Adipocyte (in vitro differentiated cells): ENCODE measurements around the gene F12.
"Not testable (repeated sequence)": the region's sequence is repeated elsewhere in the genome, so short reads cannot be mapped to it uniquely, and the experiment has no call there.

ENCODE experiments used
- DNase-seq: peaks from one replicate; pipeline ENCODE4 v3.0.0-alpha.2; 2015; ENCODE audit warnings: low read depth
- H3K27me3 ChIP-seq: replicated peaks from 2 replicates; pipeline ENCODE4 v1.7.0; 2013; ENCODE audit warnings: mild to moderate bottlenecking, low read length, moderate library complexity; ENCODE audit not compliant: control insufficient read depth, insufficient read depth
- H3K36me3 ChIP-seq: 2 replicates; pipeline ENCODE4 v1.7.0; 2013; ENCODE audit warnings: low read length, mild to moderate bottlenecking, moderate library complexity; ENCODE audit not compliant: control insufficient read depth, insufficient read depth, severe bottlenecking
- H3K4me1 ChIP-seq: 2 replicates; pipeline ENCODE4 v1.7.0; 2013; ENCODE audit warnings: mild to moderate bottlenecking, low read length, moderate library complexity; ENCODE audit not compliant: control insufficient read depth, insufficient read depth
- H3K4me3 ChIP-seq: 2 replicates; pipeline ENCODE4 v1.7.0; 2013; ENCODE audit warnings: mild to moderate bottlenecking, low read length, moderate library complexity
- H3K9ac ChIP-seq: 2 replicates; pipeline ENCODE4 v1.7.0; 2013; ENCODE audit warnings: mild to moderate bottlenecking, low read length, moderate library complexity
- H3K9me3 ChIP-seq: 2 replicates; pipeline ENCODE4 v1.7.0; 2013; ENCODE audit warnings: mild to moderate bottlenecking, low read length, moderate library complexity; ENCODE audit not compliant: control insufficient read depth

The F12 gene

DNA sequence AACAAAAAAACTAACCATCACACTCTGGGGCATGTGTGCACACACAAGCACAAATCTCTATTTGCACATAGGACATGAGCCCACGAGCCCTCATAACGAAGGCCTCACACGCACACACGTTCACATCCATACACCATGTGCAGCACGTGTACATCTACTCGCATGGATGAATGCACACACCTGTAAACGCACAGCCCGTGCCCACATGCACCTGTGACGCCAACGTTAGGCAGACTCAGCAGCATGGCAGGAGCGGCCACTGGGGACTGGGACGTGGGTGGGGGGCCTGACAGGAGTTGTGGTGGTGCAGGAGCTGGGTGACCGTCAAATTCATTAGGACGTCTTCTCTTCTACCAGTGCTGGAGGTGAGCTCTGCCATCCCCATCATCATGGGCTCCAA lies 22.0 kb downstream of the F12 start:
- Histone ChIP-seq H3K27me3 (peaks cover 36% of the 10 kb centered on the region), H3K9me3 (no peaks in the 10 kb centered on the region), H3K4me1 (peaks cover 8% of the 10 kb centered on the region), H3K9ac (no peak overlapping the region), H3K4me3 (no peak overlapping the region), H3K36me3 (no peaks in the 10 kb centered on the region)
- DNase-seq: no peak

DNA sequence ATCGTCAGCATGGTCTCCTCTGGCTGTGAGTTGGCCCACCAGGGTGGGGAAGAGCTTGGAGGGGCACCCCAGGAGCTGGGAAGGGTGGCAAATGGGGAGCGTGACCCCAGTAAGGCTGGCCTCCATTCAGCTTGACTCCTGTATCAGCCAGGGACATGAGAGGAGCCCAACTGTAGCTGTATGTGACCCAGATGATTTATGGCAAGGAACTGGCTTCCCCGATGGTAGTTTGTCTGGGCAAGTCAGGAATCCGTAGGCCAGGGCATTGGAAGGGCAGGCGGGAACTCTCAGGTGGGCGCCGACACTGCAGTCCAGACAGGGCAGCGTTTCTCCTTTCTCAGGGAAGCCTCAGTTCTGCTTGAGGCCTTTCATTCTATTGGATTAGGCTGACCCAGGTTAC lies 22.8 kb downstream of the F12 start:
- Histone ChIP-seq H3K27me3 (peaks cover 41% of the 10 kb centered on the region), H3K4me3 (no peak overlapping the region), H3K9ac (no peak overlapping the region), H3K4me1 (peaks cover 8% of the 10 kb centered on the region), H3K36me3 (no peaks in the 10 kb centered on the region), H3K9me3 (no peaks in the 10 kb centered on the region)
- no peak for DNase-seq

DNA sequence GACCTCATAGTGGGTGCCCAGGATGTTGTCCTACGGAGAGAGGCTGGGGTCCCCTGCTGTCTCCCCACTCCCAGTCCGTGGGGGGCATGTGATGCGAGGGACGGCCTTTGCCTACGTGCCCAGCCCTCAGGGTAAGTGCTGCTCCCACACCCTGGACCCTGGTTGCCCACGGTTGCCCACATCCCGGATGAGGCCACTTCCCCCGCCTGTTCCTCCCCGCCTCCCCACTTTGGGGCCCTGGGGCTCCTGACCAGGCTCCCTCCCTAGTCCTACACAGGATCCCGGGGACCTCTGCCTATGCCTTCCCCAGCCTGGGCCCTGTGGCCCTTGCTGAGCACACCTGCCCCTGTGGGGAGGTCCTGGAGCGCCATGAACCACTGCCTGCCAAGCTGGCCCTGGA lies 23.6 kb downstream of the F12 start:
- H3K27me3 ChIP-seq: peaks cover 48% of the 10 kb centered on the region
- H3K9me3 ChIP-seq: no peaks in the 10 kb centered on the region
- H3K9ac ChIP-seq: no peak overlapping the region
- no peaks in the 10 kb centered on the region for H3K36me3 ChIP-seq
- peaks cover 8% of the 10 kb centered on the region for H3K4me1 ChIP-seq
- no peak for DNase-seq
- H3K4me3 ChIP-seq: no peak overlapping the region

GRCh38 chr5:177384134-177384533 lies 25.2 kb downstream of the F12 start, which contains the start of gene SLC34A1:
TSS of gene SLC34A1 (plus strand) at chr5:177384434. CDS start at chr5:177385742, 1,308 bp downstream.
- H3K9me3 ChIP-seq: no peaks in the 10 kb centered on the region
- H3K4me1 ChIP-seq: no peaks in the 10 kb centered on the region
- H3K9ac ChIP-seq: no peak within 1 kb of the TSS
- no peaks in the 10 kb centered on the region for H3K36me3 ChIP-seq
- DNase-seq: no peak
- H3K4me3 ChIP-seq: no peak within 1 kb of the TSS
- peaks cover 48% of the 10 kb centered on the region for H3K27me3 ChIP-seq

- Histone ChIP-seq H3K27me3 (peaks cover 48% of the 10 kb centered on the region), H3K4me3 (no peak overlapping the region), H3K9me3 (no peaks in the 10 kb centered on the region), H3K36me3 (no peaks in the 10 kb centered on the region), H3K9ac (no peak overlapping the region), H3K4me1 (no peaks in the 10 kb centered on the region)
- DNase-seq: no peak
These were observed 26.2 kb downstream of the F12 start for GRCh38 chr5:177383181-177383580.

- Histone ChIP-seq H3K9ac (no peak overlapping the region), H3K4me3 (no peak overlapping the region), H3K36me3 (no peaks in the 10 kb centered on the region), H3K9me3 (no peaks in the 10 kb centered on the region), H3K4me1 (no peaks in the 10 kb centered on the region), H3K27me3 (peaks cover 48% of the 10 kb centered on the region)
- no peak for DNase-seq
These were observed 26.8 kb downstream of the F12 start for GRCh38 chr5:177382423-177383029.

GRCh38 chr5:177380805-177381126 lies 28.6 kb downstream of the F12 start:
- peaks cover 40% of the 10 kb centered on the region for H3K27me3 ChIP-seq
- H3K4me3 ChIP-seq: no peak overlapping the region
- DNase-seq: no peak
- H3K9ac ChIP-seq: no peak overlapping the region
- H3K36me3 ChIP-seq: no peaks in the 10 kb centered on the region
- H3K4me1 ChIP-seq: no peaks in the 10 kb centered on the region
- no peaks in the 10 kb centered on the region for H3K9me3 ChIP-seq

DNA sequence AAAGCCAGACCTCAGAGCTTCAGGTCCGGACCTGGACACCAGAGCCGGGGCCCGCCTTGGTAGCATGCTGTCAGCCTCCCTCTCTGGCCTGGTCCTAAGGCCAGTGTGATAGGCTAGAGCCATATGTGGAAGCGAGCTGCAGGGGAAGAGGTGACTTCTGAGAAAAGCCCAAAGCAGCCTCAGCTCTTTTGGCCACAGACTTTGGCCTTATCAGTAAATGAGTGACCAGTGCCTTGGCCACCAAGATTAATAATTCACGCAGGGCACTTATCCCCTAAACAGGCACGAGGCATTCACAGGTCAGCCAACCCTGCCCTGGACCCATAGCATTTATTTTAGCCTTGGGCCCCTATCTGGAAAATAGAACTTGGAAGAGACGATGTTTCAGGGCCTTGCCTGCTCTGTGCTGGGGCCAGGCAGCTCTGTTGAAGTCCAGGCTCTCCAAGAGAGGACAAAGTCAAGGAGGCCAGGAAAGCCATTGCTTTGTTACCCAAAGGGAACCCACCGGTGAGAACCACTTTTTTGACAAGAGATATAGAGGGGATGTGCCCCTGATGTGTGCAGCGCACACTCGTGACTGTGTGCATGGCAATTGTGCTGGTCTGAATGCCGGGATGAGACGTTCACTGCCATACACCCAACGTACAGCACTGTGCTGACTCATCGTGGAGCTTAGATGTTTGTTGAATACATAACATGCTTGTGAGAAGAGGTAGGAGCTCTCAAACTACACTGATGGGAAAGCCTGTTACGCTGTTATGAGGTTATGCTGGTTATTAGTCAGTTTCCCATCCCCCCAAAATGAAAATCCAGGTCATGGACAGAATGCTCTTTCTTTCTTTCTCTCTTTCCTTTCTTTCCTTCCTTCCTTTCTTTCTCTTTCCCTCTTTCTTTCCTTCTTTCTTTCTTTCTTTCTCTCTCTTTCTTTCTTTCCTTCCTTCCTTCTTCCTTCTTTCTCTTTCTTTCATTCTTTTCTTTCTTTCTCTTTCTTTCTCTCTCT lies 30.2 kb downstream of the F12 start:
- Histone ChIP-seq H3K27me3 (peaks cover 29% of the 10 kb centered on the region), H3K4me1 (no peaks in the 10 kb centered on the region), H3K4me3 (no peak overlapping the region), H3K36me3 (no peaks in the 10 kb centered on the region), H3K9me3 (no peaks in the 10 kb centered on the region), H3K9ac (no peak overlapping the region)
- DNase-seq: peak; percentile 72

GRCh38 chr5:177377851-177378776 lies 31.2 kb downstream of the F12 start:
- no peak overlapping the region for H3K4me3 ChIP-seq
- no peak for DNase-seq
- no peaks in the 10 kb centered on the region for H3K36me3 ChIP-seq
- H3K9me3 ChIP-seq: no peaks in the 10 kb centered on the region
- peaks cover 19% of the 10 kb centered on the region for H3K27me3 ChIP-seq
- no peak overlapping the region for H3K9ac ChIP-seq
- no peaks in the 10 kb centered on the region for H3K4me1 ChIP-seq

- Histone ChIP-seq H3K36me3 (no peaks in the 10 kb centered on the region), H3K4me1 (peaks cover 3% of the 10 kb centered on the region), H3K9me3 (no peaks in the 10 kb centered on the region), H3K27me3 (peaks cover 3% of the 10 kb centered on the region), H3K9ac (no peak overlapping the region), H3K4me3 (no peak overlapping the region)
- DNase-seq: no peak
These were observed 33.3 kb downstream of the F12 start for GRCh38 chr5:177376107-177376506.

- not testable (repeated sequence) for H3K36me3 ChIP-seq, H3K4me1 ChIP-seq, DNase-seq, H3K9me3 ChIP-seq, H3K4me3 ChIP-seq, H3K27me3 ChIP-seq, H3K9ac ChIP-seq
These were observed 33.8 kb downstream of the F12 start for GRCh38 chr5:177375516-177375915.
